Smooth muscle cell (in vitro differentiated cells): ENCODE data around the gene TIAL1. TPM values are rescaled to one million over a fixed set of nuclear protein-coding genes. Genes with fewer than 3 reads are reported as not detected.
"Not testable (repeated sequence)": the region's sequence is repeated elsewhere in the genome, so short reads cannot be mapped to it uniquely, and the experiment has no call there.

ENCODE experiments used
- DNase-seq: peaks from one replicate; lab custom pipeline; 2025; ENCODE audit not compliant: unreplicated experiment; lab: John Stamatoyannopoulos, UW
- H2AFZ ChIP-seq: fragments of 200-600 bp; sonication (generic); 2 replicates; pipeline ENCODE4 v1.6.0; 2016; ENCODE audit warnings: antibody characterized with exemption, low read depth, mild to moderate bottlenecking
- H3F3A ChIP-seq: fragments of 200-600 bp; sonication (generic); 2 replicates; pipeline ENCODE4 v1.6.0; 2017; ENCODE audit warnings: antibody characterized with exemption, low read depth
- H3K27ac ChIP-seq: fragments of 200-600 bp; sonication (generic); 2 replicates; pipeline ENCODE4 v1.5.1; 2016; ENCODE audit warnings: low read depth, mild to moderate bottlenecking
- H3K27me3 ChIP-seq: fragments of 200-600 bp; sonication (generic); 2 replicates; pipeline ENCODE4 v1.6.1; 2016; ENCODE audit warnings: low read depth, mild to moderate bottlenecking
- H3K36me3 ChIP-seq: fragments of 200-600 bp; sonication (generic); 2 replicates; pipeline ENCODE4 v1.5.1; 2016; ENCODE audit warnings: low read depth
- H3K4me1 ChIP-seq: fragments of 200-600 bp; sonication (generic); 2 replicates; pipeline ENCODE4 v1.5.1; 2016; ENCODE audit warnings: low read depth
- H3K4me2 ChIP-seq: fragments of 200-600 bp; sonication (generic); 2 replicates; pipeline ENCODE4 v1.6.0; 2016; ENCODE audit warnings: mild to moderate bottlenecking
- H3K4me3 ChIP-seq: fragments of 200-600 bp; sonication (generic); 2 replicates; pipeline ENCODE4 v1.5.1; 2016; ENCODE audit warnings: mild to moderate bottlenecking
- H3K79me2 ChIP-seq: fragments of 200-600 bp; sonication (generic); 2 replicates; pipeline ENCODE4 v1.6.0; 2016; ENCODE audit warnings: low read depth, mild to moderate bottlenecking
- H3K9ac ChIP-seq: fragments of 200-600 bp; sonication (generic); 2 replicates; pipeline ENCODE4 v1.6.0; 2016; ENCODE audit warnings: low read depth
- H3K9me3 ChIP-seq: fragments of 200-600 bp; sonication (generic); replicated peaks from 2 replicates; pipeline ENCODE4 v1.5.1; 2016; ENCODE audit warnings: low read depth
- H4K20me1 ChIP-seq: fragments of 200-600 bp; sonication (generic); 2 replicates; pipeline ENCODE4 v1.6.0; 2016; ENCODE audit warnings: low read depth
- CTCF ChIP-seq: fragments of 200-600 bp; sonication (generic); IDR thresholded peaks from 2 replicates; pipeline ENCODE4 v1.5.1; 2017; ENCODE audit warnings: borderline replicate concordance, mild to moderate bottlenecking, antibody characterized with exemption; ENCODE audit not compliant: insufficient read depth, poor library complexity, severe bottlenecking
- WGBS: methylation state at CpG from one replicate; pipeline ENCODE4 v1.1.7; 2016; ENCODE audit warnings: low lambda C conversion rate; 5-methylcytosine and 5-hydroxymethylcytosine counted together
- polyA plus RNA-seq: library from polyadenylated mRNA; unstranded; fragments of >200 nt; fragmentation: Nextera tagmentation; extraction: Ambion mirVana; gene quantifications from 2 replicates; pipeline ENCODE4 v1.2.1, GENCODE V29; 2016
- total RNA-seq: library from RNA; depleted of rRNA; stranded (reverse); fragments of >200 nt; gene quantifications from 2 replicates; pipeline ENCODE4 v1.2.3, GENCODE V29; 2014

Gene TIAL1
- total and polyA plus RNA-seq, 2 experiments from 2014 or later: 40.0 to 117 TPM

DNA sequence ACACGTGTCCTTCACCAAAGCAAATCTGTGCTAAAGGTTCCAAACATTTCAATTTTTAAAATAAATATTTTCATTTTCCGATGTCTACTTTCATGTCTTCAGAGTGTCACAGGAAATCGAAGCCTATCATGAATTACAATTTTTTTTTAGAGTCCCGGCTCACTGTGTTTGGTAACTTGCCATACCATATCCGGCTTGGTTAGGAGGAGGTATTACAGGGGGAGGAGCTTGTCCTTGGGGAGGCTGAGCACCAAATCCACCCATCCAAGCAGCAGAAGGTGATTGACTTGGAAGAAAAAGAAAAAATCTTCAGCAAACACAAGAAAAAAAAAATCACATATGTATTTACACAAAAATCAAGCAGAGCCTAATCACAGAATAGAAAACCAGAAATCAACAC, 21.3 kb downstream of the TIAL1 start:
- Histone ChIP-seq H3K79me2 (peaks cover 10% of the 10 kb centered on the region), H3K9ac (no peak overlapping the region), H3K36me3 (peaks cover 50% of the 10 kb centered on the region), H3K4me1 (no peaks in the 10 kb centered on the region), H3K9me3 (no peaks in the 10 kb centered on the region), H3K4me2 (no peak overlapping the region), H2AFZ (no peak overlapping the region), H3K27me3 (no peaks in the 10 kb centered on the region), H3K4me3 (no peak overlapping the region), H4K20me1 (peaks cover 44% of the 10 kb centered on the region), H3K27ac (no peak overlapping the region), H3F3A (peaks cover 8% of the 10 kb centered on the region)
- no peak for DNase-seq
- 97% methylated on average over 5 of the region's 5 CpGs for WGBS
- no peak for TF ChIP-seq CTCF

GRCh38 chr10:119567978-119568377, 28.8 kb downstream of the TIAL1 start:
- Histone ChIP-seq H3F3A (peaks cover 12% of the 10 kb centered on the region), H3K4me1 (no peaks in the 10 kb centered on the region), H3K9me3 (no peaks in the 10 kb centered on the region), H3K4me3 (no peak overlapping the region), H3K4me2 (no peak overlapping the region), H3K9ac (no peak overlapping the region), H3K79me2 (no peaks in the 10 kb centered on the region), H4K20me1 (no peaks in the 10 kb centered on the region), H3K27me3 (no peaks in the 10 kb centered on the region), H2AFZ (no peak overlapping the region), H3K27ac (no peak overlapping the region), H3K36me3 (no peaks in the 10 kb centered on the region)
- no peak for DNase-seq
- 96% methylated on average over 8 of the region's 8 CpGs for WGBS
- TF ChIP-seq CTCF: no peak

DNA sequence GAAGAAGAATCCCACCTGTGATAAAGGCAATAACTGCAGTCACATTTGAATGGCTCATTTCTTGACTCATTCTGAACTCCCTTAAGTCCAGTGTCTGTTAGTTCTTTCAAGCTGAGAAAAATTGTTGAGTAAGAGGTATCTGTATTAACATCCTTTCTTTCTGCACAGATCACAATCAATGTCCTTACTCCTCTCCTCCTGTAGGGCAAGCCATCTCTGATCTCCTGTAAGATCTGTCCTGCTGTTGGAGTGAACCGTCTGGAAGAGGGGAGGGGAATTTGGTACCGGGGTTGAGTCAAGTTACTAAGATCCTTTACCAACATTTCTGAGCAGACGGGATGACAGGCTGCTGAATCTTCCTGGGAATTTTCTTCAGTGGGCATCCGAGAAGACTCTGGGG, 34.7 kb downstream of the TIAL1 start:
- Histone ChIP-seq H3K9me3 (no peaks in the 10 kb centered on the region), H2AFZ (no peak overlapping the region), H3K9ac (no peak overlapping the region), H3K4me1 (no peaks in the 10 kb centered on the region), H3K79me2 (no peaks in the 10 kb centered on the region), H3K4me2 (no peak overlapping the region), H4K20me1 (no peaks in the 10 kb centered on the region), H3F3A (no peaks in the 10 kb centered on the region), H3K36me3 (no peaks in the 10 kb centered on the region), H3K27ac (no peak overlapping the region), H3K4me3 (no peak overlapping the region), H3K27me3 (no peaks in the 10 kb centered on the region)
- TF ChIP-seq CTCF: no peak
- 89% methylated on average over 4 of the region's 4 CpGs for WGBS
- DNase-seq: no peak

DNA sequence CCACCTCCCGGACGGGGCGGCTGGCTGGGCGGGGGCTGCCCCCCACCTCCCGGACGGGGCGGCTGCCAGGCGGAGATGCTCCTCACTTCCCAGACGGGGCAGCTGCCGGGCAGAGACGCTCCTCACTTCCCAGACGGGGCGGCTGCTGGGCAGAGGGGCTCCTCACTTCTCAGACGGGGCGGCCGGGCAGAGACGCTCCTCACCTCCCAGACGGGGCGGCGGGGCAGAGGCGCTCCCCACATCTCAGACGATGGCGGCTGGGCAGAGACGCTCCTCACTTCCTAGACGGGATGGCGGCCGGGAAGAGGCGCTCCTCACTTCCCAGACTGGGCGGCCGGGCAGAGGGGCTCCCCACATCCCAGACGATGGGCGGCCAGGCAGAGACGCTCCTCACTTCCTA, 37.3 kb downstream of the TIAL1 start:
- WGBS: 98% methylated on average over 18 of the region's 33 CpGs
- H3F3A ChIP-seq, H3K27me3 ChIP-seq, H4K20me1 ChIP-seq, H3K4me3 ChIP-seq, H3K27ac ChIP-seq, H3K9ac ChIP-seq, H3K4me1 ChIP-seq, H3K4me2 ChIP-seq, H3K79me2 ChIP-seq, H3K36me3 ChIP-seq, DNase-seq, H3K9me3 ChIP-seq, H2AFZ ChIP-seq: not testable (repeated sequence)

DNA sequence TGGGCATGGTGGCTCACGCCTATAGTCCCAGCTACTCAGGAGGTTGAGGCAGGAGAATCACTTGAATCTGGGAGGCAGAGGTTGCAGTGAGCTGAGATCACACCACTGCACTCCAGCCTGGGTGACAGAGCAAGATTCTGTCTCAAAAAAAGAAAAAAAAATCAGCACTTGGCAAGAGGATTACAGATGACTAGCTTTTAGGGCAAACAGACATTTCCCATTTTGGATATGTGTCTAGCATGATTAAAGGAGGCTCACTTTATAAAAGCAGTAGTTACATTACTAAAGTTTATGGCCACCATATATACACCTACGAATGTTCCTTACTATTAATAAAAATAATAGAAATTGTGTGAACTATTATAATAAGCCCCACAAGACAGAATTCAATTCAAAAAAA, 40.7 kb downstream of the TIAL1 start:
- not testable (repeated sequence) for H3K4me3 ChIP-seq, H3K4me1 ChIP-seq, H3K9me3 ChIP-seq, H2AFZ ChIP-seq, H3K4me2 ChIP-seq, H3K27ac ChIP-seq, H3K9ac ChIP-seq, H3K36me3 ChIP-seq, H3F3A ChIP-seq, H4K20me1 ChIP-seq, H3K27me3 ChIP-seq, H3K79me2 ChIP-seq, DNase-seq
- 100% methylated on average over 2 of the region's 2 CpGs for WGBS
